Left hindlimb (tissue), 1 donor: Measurements from ENCODE around the gene HOXA6.

Source experiments
- DNase-seq: peaks from one replicate; pipeline ENCODE4 v3.0.0-alpha.2; 2018

The HOXA6 gene

DNA sequence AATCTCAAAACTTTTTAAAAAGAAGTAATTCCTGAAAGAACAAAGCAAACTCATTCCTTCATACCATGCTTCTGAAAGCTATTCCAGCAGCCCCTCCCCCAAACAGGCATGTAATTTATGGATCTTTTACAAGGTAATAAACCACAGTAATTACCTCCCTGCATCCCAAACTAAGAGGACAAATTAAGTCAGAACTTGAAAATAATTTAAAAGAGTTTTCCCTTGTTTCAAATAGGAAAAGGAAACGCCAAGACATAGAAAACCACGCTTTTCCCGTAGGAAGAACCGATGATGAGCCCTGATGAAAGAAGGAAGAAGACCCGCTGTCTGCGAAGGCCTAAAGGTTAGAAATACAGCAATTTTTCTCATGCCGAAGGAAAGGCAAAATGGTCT lies 25.9 kb downstream of the HOXA6 start:
- DNase-seq: no peak

DNA sequence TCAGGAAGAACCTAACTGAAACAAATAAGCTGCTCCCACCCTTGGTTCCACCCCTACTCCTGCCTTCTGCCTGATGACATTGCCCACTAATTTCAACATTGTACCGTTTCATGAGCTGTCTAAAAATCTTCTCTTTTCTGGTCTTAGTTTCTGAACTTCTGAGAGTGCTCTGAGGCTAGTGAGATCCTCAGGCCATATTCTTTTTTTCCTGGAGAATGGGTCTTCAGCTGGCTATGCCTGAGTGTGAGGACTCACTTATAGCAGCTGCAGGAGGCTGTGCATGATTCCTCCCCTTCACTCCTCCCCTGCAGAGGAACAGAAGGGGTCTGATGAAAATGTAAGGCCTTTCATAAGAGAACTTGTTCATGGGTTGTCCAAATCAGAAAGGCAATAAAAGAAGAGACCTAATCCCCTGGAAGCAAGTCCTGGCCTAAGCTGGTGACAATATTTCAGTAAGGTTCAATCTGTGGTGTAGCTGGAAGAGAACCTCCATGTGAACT lies 28.1 kb downstream of the HOXA6 start:
- no peak for DNase-seq

DNA sequence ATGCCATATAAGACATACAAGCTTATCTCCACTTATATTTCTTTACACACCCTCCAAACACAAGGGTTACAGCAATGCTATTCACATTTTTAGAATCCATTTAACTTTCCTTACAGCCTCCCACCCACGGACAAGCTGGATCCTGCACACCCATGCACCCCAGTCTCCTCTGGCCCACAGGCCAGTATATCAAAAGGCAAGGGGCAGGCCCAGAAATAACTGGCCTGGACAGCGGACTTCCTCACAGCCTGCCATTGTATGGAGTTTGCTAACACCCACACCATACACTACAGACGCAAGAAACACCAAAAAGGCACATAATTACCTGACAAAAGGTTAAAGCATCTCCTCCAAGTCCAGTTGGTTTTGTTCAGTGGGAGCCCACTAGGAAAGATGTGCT lies 29.0 kb downstream of the HOXA6 start:
- DNase-seq: no peak

DNA sequence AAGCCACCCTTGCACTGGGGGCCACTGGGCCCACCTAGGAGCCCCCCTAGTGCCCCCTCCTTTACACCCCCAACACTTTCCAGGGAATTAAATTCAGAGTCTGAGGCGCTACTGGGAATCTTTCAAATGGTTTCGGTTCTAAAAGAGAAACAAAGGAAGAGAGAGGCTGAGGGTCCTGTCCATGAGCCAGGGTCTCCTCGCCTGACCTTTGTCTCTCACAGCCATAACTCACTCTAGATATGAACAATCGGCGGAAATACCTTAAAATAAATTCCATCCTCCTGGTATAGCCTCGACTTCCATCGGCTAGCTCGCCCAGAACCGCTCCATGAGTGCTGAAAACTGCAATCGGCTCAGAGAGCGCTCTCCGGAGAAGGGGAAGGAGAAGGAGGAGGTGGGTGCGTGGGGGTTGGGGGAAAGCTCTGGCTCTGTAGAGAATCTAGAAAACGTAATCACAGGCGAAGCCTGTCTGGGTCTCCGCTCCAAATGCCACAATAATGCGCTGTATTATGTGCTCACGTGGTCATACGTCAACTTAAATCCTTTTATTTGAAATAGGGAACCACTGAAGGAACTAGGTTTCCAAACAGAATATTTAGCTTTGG lies 29.6 kb downstream of the HOXA6 start:
- no peak for DNase-seq

DNA sequence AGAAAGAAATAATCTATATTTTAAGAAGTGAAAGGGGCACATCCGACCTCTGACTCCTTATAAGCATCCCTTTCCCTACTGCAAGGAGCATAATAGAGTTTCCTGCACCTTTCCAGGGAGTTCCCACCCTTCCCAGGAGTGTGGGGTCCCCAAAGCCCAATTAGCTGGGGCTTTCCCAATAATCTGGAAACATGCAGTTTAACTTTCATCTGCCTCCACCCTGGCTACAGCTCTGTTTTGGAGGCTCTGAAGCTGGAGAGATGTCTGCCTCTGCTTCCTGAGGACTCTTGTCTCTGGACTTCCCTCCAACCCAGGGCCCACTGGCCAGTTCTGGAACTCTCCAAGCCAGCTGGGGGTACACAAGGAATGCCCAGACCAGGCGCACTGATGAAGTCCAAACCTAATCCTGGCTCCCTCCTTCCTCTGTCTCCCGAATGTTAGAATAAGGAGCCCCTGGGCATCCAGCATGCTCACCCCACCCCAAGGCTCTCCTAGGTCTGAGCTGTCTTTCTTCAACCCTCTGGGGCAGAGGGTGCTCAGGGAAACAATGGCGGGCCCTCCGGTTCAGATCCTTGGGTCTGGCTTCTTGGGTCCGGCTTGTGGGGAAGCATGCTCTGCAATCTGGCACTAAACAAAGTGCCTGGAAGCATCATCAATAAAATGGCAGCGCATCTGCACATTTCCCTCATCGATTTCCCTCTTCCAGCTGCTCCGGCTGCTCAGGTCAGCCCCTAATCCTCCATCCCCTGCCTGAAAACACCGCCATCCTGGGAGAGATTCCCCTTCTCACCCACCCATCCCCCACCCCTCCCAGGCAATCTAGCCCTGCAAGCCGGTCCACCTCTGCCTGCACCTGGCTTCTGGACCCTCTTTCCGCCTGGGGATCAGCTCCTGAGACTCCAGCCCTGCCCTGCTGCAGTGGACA lies 30.4 kb downstream of the HOXA6 start:
- no peak for DNase-seq

DNA sequence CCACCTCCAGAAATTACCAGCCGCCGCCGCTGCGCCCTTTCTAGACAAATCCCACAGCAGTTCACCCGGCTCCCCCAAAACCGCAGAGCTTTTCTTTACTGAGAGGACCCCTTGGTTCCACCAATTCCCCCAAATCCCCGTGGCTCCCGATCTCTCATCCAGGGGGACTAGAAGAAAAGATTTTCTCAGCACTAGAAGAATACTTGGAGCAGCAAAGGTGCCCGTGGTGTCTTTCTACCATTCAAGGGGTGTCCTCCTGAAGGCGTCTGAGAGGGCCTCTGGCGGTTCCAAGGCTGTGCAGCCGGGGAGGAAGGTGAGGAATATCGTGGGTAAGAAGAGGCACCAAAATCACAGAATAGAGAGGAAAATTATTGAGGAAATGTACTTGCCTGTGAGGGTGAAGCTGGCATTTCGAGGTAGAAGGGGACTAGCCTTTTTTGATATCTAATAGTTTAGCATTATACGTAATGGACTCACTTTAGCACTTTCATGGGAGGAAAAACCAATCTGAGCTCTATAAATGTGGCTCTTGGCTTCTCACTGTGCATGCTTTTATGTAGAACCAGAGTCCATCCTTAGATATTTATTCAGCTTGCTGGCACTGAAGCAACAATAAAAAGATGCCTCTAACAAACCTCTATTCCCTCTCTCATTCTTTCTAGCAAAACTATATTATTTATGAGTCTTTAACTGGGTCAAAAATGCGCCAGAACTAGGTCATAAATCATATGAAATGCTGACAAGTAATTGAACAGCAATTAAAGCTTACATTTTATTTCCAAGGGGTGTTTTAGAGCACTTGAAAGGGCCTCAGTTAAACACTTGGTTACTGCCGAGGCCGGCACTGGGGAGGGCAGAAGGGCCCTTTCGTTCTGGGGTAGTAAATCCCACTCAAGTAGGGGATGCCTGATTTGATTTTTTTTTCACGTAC lies 31.3 kb downstream of the HOXA6 start:
- DNase-seq: peak; percentile 34

DNA sequence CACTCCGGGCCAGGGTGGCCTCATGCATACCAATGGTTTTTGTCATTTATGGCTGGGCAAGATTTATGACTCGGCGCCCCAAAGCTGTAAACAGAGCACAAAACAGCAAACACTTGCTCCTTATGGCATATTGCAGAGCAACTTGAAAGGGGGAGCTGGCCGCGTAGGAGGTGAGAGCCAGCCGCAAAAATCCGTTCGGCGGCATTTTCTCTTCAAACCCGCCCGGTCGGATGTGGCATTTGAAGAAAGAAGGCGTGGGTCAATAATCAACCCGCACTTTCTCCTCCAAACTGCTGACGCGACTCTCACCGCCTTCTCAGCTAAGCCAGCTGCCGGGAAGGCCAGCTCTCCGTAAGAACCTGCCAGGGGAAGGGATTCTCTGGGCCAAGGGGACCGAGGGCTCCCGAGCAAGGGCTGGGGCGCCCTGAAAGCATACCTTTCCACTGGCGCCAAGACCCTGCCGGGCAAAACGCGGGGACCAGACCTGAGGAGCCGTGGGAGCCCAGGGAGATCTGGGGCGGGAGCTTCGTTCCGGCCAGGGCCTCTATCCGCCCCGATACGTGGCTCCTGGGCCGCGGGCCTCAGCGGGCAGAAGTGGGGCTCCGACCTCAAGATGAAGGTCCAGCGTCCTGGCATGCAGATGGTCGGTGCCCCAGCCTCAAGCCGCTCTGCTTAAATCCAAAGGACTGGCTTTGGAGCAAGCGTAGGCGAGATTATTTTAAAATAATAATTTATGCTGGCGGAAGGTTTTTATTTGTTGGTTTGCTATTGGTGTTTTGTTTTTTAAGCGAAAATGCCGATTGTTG lies 32.1 kb downstream of the HOXA6 start:
- DNase-seq: peak; percentile 47

DNA sequence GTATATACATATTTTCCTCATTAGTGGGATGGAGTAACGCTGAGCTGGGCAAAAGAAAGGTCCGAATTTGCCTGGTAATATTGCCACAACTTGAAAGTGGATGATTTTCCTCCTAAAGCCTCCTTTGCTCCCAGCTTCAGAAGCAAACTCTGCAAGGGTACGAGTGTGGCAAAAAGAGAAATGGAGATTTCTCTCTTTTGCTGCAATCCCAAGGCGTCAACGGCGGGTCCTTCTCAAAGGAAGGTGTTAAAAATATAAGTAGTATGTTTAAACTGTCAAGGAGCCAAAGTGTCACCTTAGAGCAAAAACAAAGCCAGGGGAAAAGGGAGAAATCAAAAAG lies 32.7 kb downstream of the HOXA6 start:
- DNase-seq: no peak

DNA sequence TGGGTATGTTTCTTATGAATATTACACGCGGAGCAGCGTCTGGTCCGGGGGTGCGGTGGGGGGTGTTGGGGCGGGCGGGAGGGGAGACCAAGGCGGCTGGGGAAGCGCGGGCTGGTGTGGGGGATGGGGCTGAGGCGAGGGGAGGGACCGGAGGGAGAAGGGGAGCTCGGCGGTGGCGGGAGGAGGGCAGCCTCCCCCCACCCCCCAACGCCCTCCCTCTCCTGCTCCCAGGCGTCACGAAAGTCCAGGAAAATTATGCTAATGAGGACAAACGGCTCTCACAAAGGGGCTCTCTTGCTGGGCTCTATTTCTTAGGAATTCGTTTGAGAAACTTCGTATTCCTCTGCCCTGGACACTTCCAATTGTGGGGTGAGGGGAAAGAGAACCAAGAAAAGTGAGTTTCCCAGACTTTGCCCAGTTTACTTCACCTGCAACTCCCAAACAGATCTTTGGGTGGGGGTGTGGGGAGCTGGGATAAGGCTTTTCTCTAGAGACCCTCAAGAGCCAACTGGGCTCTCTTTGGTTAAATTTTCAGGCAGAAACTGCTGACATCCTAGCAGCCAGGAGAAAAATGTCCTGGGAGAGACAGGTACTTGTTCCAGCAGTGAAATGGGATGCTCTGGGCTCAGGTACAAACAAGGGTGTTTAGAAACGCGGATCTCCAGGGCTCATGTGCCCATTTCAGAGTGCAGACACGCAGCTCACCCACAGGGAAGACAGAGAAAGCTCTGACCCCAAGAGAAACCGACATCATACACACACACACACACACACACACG lies 33.4 kb downstream of the HOXA6 start:
- peak; percentile 67 for DNase-seq

DNA sequence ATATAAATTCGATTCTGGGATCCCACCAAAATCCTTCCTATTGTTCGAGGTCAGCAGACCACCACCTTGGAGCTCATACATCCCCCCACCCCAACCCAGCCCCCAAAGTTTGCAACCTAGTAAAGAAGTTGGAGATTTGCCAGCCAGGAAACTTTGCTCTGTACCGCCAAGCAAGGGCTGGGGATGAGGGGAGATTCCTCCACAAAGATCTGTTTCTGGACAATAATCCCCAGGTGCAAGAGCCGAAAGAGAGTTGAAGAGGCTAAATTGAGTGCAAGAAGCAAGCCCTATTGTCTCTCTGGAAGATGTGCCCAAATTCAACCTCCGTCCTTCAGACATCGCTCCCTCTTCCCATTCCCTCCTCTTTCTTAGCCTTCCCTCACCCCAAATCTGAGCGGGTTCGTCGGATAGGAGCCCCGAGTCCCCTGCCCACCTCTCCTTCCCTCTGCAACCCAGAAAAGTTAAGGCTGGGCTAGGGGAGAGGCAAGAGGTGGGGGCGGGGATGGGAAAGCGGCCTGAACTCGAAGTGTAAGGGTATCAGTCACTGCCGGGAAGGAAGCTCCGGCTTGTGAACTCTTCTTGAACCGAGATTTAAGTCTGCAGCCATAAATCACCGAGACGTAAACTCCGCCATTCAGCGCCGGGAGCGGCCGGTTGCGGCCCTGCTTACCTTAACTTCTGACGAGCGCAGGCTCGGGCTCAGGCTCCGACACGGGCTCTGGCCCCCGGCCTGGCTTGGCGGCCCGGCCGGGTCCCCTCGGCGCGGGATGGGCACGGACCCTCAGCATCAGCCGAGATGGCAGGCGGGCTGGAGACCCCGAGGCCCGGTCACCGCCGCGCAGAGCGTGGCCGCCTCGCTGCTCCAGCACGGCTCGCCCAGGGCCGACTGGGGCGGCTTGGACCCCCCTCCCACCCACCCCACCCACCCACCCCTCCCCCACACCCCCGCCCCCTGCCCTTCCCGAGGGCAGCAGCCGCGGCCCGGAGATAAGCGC lies 34.3 kb downstream of the HOXA6 start:
- DNase-seq: peak; percentile 77

DNA sequence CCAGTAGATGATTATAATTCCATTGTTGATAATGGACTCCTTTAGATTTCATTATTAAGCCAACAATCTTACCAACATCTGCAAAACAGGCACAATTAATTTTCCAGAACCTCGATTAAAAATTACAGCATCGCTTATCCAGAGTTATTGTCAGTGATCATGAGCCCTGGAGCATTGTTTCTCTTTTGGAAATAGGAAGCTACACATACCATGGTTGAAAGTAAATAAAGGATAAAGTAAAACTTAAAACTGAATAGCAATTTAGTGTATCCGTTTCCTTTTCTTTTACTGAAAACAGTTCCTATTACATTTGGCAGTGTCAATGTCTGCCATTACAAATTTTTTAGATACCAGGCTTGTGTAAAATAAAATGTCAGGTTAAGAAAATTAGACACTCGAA lies 35.2 kb downstream of the HOXA6 start:
- DNase-seq: no peak

DNA sequence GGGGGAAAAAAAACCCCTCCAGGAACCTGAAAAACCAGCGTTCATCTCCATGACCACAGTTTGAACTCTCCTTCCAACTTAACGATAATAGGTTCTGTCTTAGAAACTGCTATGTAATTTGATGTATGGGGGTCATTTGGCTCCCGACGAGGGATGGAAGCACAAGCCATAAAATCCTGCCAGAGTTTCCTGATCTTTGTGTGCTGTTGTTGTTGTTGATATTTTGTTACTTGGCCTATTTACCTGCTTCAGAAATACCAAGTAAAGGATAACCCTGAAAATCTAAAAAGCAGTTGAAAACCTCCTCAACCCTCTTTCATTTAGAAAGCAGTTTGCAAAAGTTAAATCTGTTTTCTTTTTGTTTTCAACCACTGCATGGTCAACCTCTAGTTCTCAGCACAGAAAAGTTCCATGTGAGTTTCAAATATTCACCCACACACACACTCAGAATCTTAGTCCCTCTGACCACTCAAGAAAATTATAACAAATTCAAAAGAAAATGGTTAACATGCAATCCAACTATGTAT lies 35.8 kb downstream of the HOXA6 start:
- no peak for DNase-seq

DNA sequence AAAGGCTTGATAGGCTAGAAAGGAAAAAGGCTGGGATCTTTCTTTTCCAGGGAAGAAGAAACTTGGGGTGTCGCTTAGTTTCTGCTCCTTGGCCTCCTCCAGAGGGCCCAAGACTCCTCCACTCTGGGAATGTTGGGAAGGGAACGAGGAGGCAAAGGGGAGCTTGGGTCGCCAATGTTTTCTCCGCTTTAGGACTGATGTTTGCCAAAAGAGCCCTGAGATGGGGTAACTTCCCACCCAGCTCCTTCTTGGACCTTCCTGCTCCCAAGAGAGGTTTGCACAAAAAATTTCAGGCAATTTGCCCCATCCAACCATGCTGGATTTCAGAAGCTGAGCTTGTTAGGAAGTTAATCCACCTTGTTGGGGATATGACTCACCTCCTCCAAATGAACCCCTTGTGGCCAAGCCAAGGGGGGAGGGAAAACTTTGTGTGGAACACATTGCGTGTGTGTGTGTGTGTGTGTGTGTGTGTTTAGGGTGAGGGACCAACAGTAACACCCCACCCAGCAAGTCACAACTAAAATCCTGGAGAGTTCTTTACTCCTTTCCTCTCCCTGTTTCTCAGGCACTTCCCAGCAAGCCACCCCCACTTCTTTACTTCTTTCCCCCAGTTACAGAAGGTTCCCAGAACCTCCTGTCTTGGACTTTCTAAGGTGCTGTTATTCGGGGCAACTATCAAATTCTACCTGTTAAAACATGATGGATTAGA lies 36.4 kb downstream of the HOXA6 start:
- peak; percentile 57 for DNase-seq

DNA sequence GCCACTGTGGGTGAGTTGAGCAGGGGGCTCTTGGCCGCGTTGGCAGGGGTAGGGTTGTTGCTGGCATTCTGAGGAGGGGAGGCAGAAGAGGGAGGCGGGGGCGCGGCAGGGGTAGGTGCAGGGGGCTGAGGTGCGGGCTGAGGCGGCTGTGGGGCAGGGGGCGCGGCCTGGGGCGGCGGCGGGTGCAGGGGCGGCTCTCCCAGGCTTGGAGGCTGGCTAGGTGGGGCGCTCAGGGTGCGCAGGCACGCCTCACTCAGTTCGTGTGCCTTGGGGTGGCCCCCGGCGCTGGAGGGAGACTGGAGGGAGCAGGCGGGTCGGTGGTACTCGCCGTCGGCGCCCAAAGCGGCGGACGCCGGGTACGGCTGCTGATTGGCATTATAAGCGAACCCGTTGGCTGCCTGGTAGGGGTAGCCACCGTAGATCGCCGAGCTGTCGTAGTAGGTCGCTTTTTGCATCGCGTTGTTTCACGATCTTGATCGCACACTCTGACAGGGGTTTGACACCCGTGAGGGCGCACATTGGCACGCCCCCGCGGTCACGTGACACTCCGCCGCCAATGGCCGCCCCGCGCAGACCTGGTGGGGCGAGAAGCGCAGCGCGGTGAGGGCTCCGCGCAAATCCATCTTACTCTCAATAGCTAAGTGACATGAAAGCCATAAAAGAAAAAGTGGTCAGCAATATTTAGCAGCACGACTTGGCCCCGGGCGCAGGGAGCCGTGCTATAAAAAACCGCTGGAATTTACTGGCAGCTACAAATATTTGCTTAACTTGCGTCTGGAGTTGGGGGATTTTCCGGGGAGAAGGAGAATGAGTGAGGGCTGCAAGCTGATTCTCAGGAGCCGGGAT lies 37.2 kb downstream of the HOXA6 start:
- DNase-seq: peak; percentile 66

DNA sequence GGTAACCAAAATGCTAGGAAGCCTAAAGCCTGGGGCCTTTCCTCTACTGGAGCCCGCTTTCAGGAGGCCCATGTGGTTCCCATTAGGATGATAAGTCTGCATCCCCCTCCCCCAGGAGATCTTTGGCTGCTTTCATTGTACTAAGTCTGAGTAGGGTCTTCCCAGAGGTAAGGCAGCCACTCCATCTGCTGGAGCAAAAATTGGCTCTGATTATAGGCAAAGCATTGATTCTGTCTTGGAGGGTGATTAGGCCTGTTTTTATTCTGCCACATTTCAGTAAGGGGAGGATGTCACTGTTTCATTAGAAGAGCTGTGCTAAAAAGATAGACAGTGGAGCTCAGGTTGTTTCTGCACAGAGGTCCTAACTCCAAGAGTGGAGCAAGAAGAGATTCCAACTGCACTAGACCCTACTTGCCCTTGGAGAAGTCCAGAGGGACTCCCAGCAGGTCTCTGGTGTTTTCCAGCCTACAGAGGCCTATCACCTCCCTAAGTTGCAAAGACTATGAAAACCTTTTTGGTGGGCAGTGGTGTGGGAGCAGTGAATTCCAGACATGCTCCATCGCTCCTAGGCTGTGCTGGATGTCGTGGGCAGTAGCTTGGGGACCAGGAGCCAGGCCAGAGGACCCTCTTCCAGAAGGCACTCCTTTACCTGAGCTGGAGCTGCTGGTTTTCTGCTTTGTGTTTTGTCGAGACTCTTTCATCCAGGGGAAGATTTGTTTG lies 37.9 kb downstream of the HOXA6 start:
- peak; percentile 43 for DNase-seq

DNA sequence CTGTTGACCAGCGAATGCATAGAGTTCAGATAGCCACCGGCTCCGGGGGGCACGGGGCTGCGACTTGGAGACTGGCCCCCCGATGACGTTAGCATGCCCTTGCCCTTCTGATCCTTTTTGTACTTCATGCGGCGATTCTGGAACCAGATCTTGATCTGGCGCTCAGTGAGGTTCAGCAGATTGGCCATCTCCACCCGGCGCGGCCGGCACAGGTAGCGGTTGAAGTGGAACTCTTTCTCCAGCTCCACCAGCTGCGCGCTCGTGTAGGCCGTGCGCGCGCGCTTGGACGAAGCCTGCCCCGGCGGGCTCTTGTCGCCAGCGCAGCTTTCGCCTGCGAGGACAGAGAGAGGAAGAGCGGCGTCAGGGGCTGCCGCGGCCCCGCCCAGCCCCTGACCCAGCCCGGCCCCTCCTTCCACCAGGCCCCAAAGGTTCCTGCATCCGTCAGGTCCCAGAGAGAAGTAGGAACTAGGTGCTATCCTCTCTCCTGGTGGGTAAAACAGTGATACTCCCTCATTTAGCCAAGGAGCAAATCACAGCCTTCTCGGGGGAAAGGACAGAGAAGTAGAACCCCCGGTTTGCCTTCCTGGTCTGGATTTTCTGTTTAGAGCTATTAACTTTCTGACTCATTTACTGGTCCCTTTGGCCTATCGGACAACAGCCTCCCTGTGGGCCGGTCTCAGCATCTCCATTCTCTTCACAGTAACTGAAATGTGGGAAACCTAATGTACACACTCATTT lies 39.0 kb downstream of the HOXA6 start:
- DNase-seq: peak; percentile 37
